HUDEP-2 (cell line): ENCODE results near the gene CCDC74A.
"Not testable (repeated sequence)": the region's sequence is repeated elsewhere in the genome, so short reads cannot be mapped to it uniquely, and the experiment has no call there.

Experiments used
- DNase-seq, 76 experiments: peaks; one replicate each; lab custom pipeline; 2025; ENCODE audit not compliant: unreplicated experiment in 76 of 76; lab: John Stamatoyannopoulos, UW

CCDC74A gene

GRCh38 chr2:131544813-131545165, 17.1 kb downstream of the CCDC74A start:
- not testable (repeated sequence) for DNase-seq

GRCh38 chr2:131552871-131553270, 25.2 kb downstream of the CCDC74A start:
- DNase-seq = no peak

- no peak for DNase-seq
Measured at GRCh38 chr2:131556998-131557397, 29.3 kb downstream of the CCDC74A start.

- no peak for DNase-seq
Measured at GRCh38 chr2:131557558-131558321, 30.1 kb downstream of the CCDC74A start.

GRCh38 chr2:131566371-131566770, 38.7 kb downstream of the CCDC74A start:
- no peak for DNase-seq

- no peak for DNase-seq
Measured at GRCh38 chr2:131567891-131568290, 40.2 kb downstream of the CCDC74A start.

GRCh38 chr2:131568401-131568800, 40.7 kb downstream of the CCDC74A start:
- DNase-seq = not testable (repeated sequence)

GRCh38 chr2:131572175-131572574, 44.5 kb downstream of the CCDC74A start:
- DNase-seq = no peak

- DNase-seq = no peak
Measured at GRCh38 chr2:131577812-131578211, 50.1 kb downstream of the CCDC74A start.

GRCh38 chr2:131580187-131580586, 52.5 kb downstream of the CCDC74A start:
- no peak for DNase-seq
